Measurements from ENCODE around the gene TMEM184C. TPM values are rescaled to one million over a fixed set of nuclear protein-coding genes. Genes with fewer than 3 reads are reported as not detected.

Gene TMEM184C
- total RNA-seq, 6 donors from 2014 or later, result 10.5 to 34.0 (median 23.5) TPM

GRCh38 chr4:147578051-147578476, 39.1 kb upstream of the TMEM184C start:
- no peaks in the 10 kb centered on the region for H3K36me3 ChIP-seq
- DNase-seq (no peak), ATAC-seq (ENCODE audit: low FRiP score in 2 of 2) (no peak)
- H3K9me3 ChIP-seq, result no peaks in the 10 kb centered on the region
- TF ChIP-seq, protein P1, sequence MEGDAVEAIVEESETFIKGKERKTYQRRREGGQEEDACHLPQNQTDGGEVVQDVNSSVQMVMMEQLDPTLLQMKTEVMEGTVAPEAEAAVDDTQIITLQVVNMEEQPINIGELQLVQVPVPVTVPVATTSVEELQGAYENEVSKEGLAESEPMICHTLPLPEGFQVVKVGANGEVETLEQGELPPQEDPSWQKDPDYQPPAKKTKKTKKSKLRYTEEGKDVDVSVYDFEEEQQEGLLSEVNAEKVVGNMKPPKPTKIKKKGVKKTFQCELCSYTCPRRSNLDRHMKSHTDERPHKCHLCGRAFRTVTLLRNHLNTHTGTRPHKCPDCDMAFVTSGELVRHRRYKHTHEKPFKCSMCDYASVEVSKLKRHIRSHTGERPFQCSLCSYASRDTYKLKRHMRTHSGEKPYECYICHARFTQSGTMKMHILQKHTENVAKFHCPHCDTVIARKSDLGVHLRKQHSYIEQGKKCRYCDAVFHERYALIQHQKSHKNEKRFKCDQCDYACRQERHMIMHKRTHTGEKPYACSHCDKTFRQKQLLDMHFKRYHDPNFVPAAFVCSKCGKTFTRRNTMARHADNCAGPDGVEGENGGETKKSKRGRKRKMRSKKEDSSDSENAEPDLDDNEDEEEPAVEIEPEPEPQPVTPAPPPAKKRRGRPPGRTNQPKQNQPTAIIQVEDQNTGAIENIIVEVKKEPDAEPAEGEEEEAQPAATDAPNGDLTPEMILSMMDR (IDR thresholded peaks at IDR 0.05), result no peak
- no peak for TF ChIP-seq EP300 (IDR thresholded peaks at IDR 0.05)
- no peak for TF ChIP-seq POLR2AphosphoS5 (IDR thresholded peaks at IDR 0.05)
- TF ChIP-seq POLR2A (IDR thresholded peaks at IDR 0.05), result no peak
- no peaks in the 10 kb centered on the region for H3K4me1 ChIP-seq
- no peak overlapping the region for H3K27ac ChIP-seq
- WGBS, 2 donors, result 71 to 72% methylated on average over 6 of the region's 6 CpGs
- H3K27me3 ChIP-seq, result no peaks in the 10 kb centered on the region
- no peak overlapping the region for H3K4me3 ChIP-seq

- no peak for ATAC-seq (ENCODE audit: low FRiP score in 2 of 2)
- Histone ChIP-seq H3K36me3 (no peaks in the 10 kb centered on the region), H3K9me3 (no peaks in the 10 kb centered on the region), H3K27me3 (no peaks in the 10 kb centered on the region), H3K4me3 (no peak overlapping the region), H3K27ac (no peak overlapping the region), H3K4me1 (no peaks in the 10 kb centered on the region)
- no peak for TF ChIP-seq POLR2A (IDR thresholded peaks at IDR 0.05)
- TF ChIP-seq, protein P1 (IDR thresholded peaks at IDR 0.05), result no peak
- no peak for TF ChIP-seq POLR2AphosphoS5 (IDR thresholded peaks at IDR 0.05)
- TF ChIP-seq EP300 (IDR thresholded peaks at IDR 0.05), result no peak
- no peak for DNase-seq
- WGBS, 2 donors, result 68 to 80% methylated on average over 3 of the region's 3 CpGs
Measured at GRCh38 chr4:147578593-147578992, 38.6 kb upstream of the TMEM184C start.

GRCh38 chr4:147580396-147580795, 36.8 kb upstream of the TMEM184C start:
- WGBS, 2 donors, result 17 to 44% methylated on average over 1 of the region's 1 CpG
- DNase-seq (no peak), ATAC-seq (ENCODE audit: low FRiP score in 2 of 2) (no peak)
- Histone ChIP-seq H3K4me3 (no peak overlapping the region), H3K27me3 (no peaks in the 10 kb centered on the region), H3K4me1 (no peaks in the 10 kb centered on the region), H3K36me3 (no peaks in the 10 kb centered on the region), H3K9me3 (peaks cover 0 to 3% (median 0%) of the 10 kb centered on the region in 4 donors), H3K27ac (no peak overlapping the region)
- TF ChIP-seq POLR2AphosphoS5 (IDR thresholded peaks at IDR 0.05) (no peak), EP300 (IDR thresholded peaks at IDR 0.05) (no peak), POLR2A (IDR thresholded peaks at IDR 0.05) (no peak)
- TF ChIP-seq, protein P1 (IDR thresholded peaks at IDR 0.05), result no peak

DNA sequence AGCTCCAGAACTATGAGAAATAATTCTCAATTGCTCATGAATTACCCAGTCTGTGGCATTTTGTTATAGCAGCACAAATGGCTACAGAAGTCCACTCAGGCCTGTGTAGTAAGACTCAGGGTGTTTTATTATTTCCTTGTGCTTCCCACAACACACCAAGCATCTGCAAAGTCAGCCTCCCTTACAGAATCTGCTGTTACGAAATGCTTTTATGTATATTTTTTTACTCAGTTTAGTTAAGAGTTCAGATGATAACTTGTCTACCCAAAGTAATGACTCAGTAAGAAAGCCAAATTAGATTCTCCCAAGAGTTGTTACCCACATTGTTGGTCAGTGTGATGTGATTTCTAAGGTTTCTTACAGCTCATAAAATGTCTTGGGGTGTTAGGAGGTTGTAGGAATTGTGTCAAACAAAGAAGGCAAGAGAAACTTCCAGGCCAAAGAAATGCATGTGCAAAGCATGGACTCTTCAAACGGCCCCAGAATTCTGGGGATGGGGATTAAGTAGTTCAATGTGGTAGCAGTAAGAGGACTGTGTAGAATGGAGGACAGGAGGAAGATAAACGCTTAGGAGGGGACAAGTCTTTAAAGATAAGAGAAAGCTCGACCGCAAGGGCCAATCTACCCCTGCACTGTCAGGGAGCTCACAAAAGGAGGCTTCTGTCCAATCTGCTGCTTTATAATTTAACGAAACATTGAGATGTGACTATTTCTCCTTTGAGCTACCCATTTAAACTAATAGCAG, 35.4 kb upstream of the TMEM184C start:
- no peaks in the 10 kb centered on the region for H3K36me3 ChIP-seq
- no peaks in the 10 kb centered on the region for H3K27me3 ChIP-seq
- no peak overlapping the region for H3K27ac ChIP-seq
- no peak overlapping the region for H3K4me3 ChIP-seq
- ATAC-seq (ENCODE audit: low FRiP score in 2 of 2) (no peak), DNase-seq (no peak)
- 81 to 87% methylated on average over 6 of the region's 6 CpGs for WGBS, 2 donors
- H3K4me1 ChIP-seq, result no peaks in the 10 kb centered on the region
- H3K9me3 ChIP-seq, result peaks cover 0 to 3% (median 0%) of the 10 kb centered on the region in 4 donors
- TF ChIP-seq EP300 (IDR thresholded peaks at IDR 0.05) (no peak), POLR2AphosphoS5 (IDR thresholded peaks at IDR 0.05) (no peak), POLR2A (IDR thresholded peaks at IDR 0.05) (no peak)

GRCh38 chr4:147582386-147583060, 34.7 kb upstream of the TMEM184C start:
- H3K9me3 ChIP-seq, result peaks cover 0 to 3% (median 0%) of the 10 kb centered on the region in 4 donors
- no peaks in the 10 kb centered on the region for H3K4me1 ChIP-seq
- DNase-seq (no peak), ATAC-seq (ENCODE audit: low FRiP score in 2 of 2) (no peak)
- no peak overlapping the region for H3K27ac ChIP-seq
- H3K4me3 ChIP-seq, result no peak overlapping the region
- TF ChIP-seq POLR2A (IDR thresholded peaks at IDR 0.05) (no peak), EP300 (IDR thresholded peaks at IDR 0.05) (no peak), POLR2AphosphoS5 (IDR thresholded peaks at IDR 0.05) (no peak)
- TF ChIP-seq, protein P1 (IDR thresholded peaks at IDR 0.05), result no peak
- H3K36me3 ChIP-seq, result no peaks in the 10 kb centered on the region
- no peaks in the 10 kb centered on the region for H3K27me3 ChIP-seq
